ENCODE results near the gene TTC27.

GRCh38 chr2:32699151-32699550, 71.3 kb downstream of the TTC27 start:
- TF ChIP-seq CTCF (IDR thresholded peaks at IDR 0.05), result no peak
- TF ChIP-seq POLR2A (IDR thresholded peaks at IDR 0.05), result no peak
- no peak for TF ChIP-seq EP300 (IDR thresholded peaks at IDR 0.05)

Measured in ovary (tissue), 3 donors.